Smooth muscle cell (in vitro differentiated cells): Measurements from ENCODE around the gene MYL7. TPM values are rescaled to one million over a fixed set of nuclear protein-coding genes. Genes with fewer than 3 reads are reported as not detected.

ENCODE experiments used
- DNase-seq: peaks from one replicate; lab custom pipeline; 2025; ENCODE audit not compliant: unreplicated experiment; lab: John Stamatoyannopoulos, UW
- H2AFZ ChIP-seq: fragments of 200-600 bp; sonication (generic); 2 replicates; pipeline ENCODE4 v1.6.0; 2016; ENCODE audit warnings: antibody characterized with exemption, low read depth, mild to moderate bottlenecking
- H3F3A ChIP-seq: fragments of 200-600 bp; sonication (generic); 2 replicates; pipeline ENCODE4 v1.6.0; 2017; ENCODE audit warnings: antibody characterized with exemption, low read depth
- H3K27ac ChIP-seq: fragments of 200-600 bp; sonication (generic); 2 replicates; pipeline ENCODE4 v1.5.1; 2016; ENCODE audit warnings: low read depth, mild to moderate bottlenecking
- H3K27me3 ChIP-seq: fragments of 200-600 bp; sonication (generic); 2 replicates; pipeline ENCODE4 v1.6.1; 2016; ENCODE audit warnings: low read depth, mild to moderate bottlenecking
- H3K36me3 ChIP-seq: fragments of 200-600 bp; sonication (generic); 2 replicates; pipeline ENCODE4 v1.5.1; 2016; ENCODE audit warnings: low read depth
- H3K4me1 ChIP-seq: fragments of 200-600 bp; sonication (generic); 2 replicates; pipeline ENCODE4 v1.5.1; 2016; ENCODE audit warnings: low read depth
- H3K4me2 ChIP-seq: fragments of 200-600 bp; sonication (generic); 2 replicates; pipeline ENCODE4 v1.6.0; 2016; ENCODE audit warnings: mild to moderate bottlenecking
- H3K4me3 ChIP-seq: fragments of 200-600 bp; sonication (generic); 2 replicates; pipeline ENCODE4 v1.5.1; 2016; ENCODE audit warnings: mild to moderate bottlenecking
- H3K79me2 ChIP-seq: fragments of 200-600 bp; sonication (generic); 2 replicates; pipeline ENCODE4 v1.6.0; 2016; ENCODE audit warnings: low read depth, mild to moderate bottlenecking
- H3K9ac ChIP-seq: fragments of 200-600 bp; sonication (generic); 2 replicates; pipeline ENCODE4 v1.6.0; 2016; ENCODE audit warnings: low read depth
- H3K9me3 ChIP-seq: fragments of 200-600 bp; sonication (generic); replicated peaks from 2 replicates; pipeline ENCODE4 v1.5.1; 2016; ENCODE audit warnings: low read depth
- H4K20me1 ChIP-seq: fragments of 200-600 bp; sonication (generic); 2 replicates; pipeline ENCODE4 v1.6.0; 2016; ENCODE audit warnings: low read depth
- CTCF ChIP-seq: fragments of 200-600 bp; sonication (generic); IDR thresholded peaks from 2 replicates; pipeline ENCODE4 v1.5.1; 2017; ENCODE audit warnings: borderline replicate concordance, mild to moderate bottlenecking, antibody characterized with exemption; ENCODE audit not compliant: insufficient read depth, poor library complexity, severe bottlenecking
- WGBS: methylation state at CpG from one replicate; pipeline ENCODE4 v1.1.7; 2016; ENCODE audit warnings: low lambda C conversion rate; 5-methylcytosine and 5-hydroxymethylcytosine counted together
- polyA plus RNA-seq: library from polyadenylated mRNA; unstranded; fragments of >200 nt; fragmentation: Nextera tagmentation; extraction: Ambion mirVana; gene quantifications from 2 replicates; pipeline ENCODE4 v1.2.1, GENCODE V29; 2016
- total RNA-seq: library from RNA; depleted of rRNA; stranded (reverse); fragments of >200 nt; gene quantifications from 2 replicates; pipeline ENCODE4 v1.2.3, GENCODE V29; 2014

The MYL7 gene
- total and polyA plus RNA-seq, 2 experiments from 2014 or later: 35.8 to 95.1 TPM

GRCh38 chr7:44109991-44110390 is 31.1 kb downstream of the MYL7 start:
- Histone ChIP-seq H3K27me3 (no peaks in the 10 kb centered on the region), H3K27ac (no peak overlapping the region), H2AFZ (no peak overlapping the region), H3K9ac (no peak overlapping the region), H4K20me1 (peaks cover 18% of the 10 kb centered on the region), H3K79me2 (peaks cover 18% of the 10 kb centered on the region), H3K4me2 (no peak overlapping the region), H3K9me3 (no peaks in the 10 kb centered on the region), H3F3A (no peaks in the 10 kb centered on the region), H3K36me3 (no peaks in the 10 kb centered on the region), H3K4me1 (no peaks in the 10 kb centered on the region), H3K4me3 (no peak overlapping the region)
- TF ChIP-seq CTCF: no peak
- 96% methylated on average over 18 of the region's 18 CpGs for WGBS
- DNase-seq: no peak

GRCh38 chr7:44108768-44109750 is 32.1 kb downstream of the MYL7 start:
- H3K36me3 ChIP-seq: no peaks in the 10 kb centered on the region
- WGBS: 91% methylated on average over 21 of the region's 21 CpGs

GRCh38 chr7:44107961-44108767 is 33.0 kb downstream of the MYL7 start:
- TF ChIP-seq CTCF: no peak
- Histone ChIP-seq H3K9ac (no peak overlapping the region), H3K27ac (no peak overlapping the region), H3K4me2 (no peak overlapping the region), H3K9me3 (no peaks in the 10 kb centered on the region), H4K20me1 (peaks cover 18% of the 10 kb centered on the region), H3K4me1 (no peaks in the 10 kb centered on the region), H3K27me3 (no peaks in the 10 kb centered on the region), H3F3A (peaks cover 4% of the 10 kb centered on the region), H2AFZ (no peak overlapping the region), H3K36me3 (no peaks in the 10 kb centered on the region), H3K79me2 (peaks cover 23% of the 10 kb centered on the region), H3K4me3 (no peak overlapping the region)
- DNase-seq: no peak
- WGBS: 97% methylated on average over 15 of the region's 21 CpGs

More at GRCh38 chr7:44108768-44109750, 32.1 kb downstream of the MYL7 start:
- Histone ChIP-seq H4K20me1 (peaks cover 18% of the 10 kb centered on the region), H3K4me3 (no peak overlapping the region), H3K79me2 (peaks cover 23% of the 10 kb centered on the region), H3K9me3 (no peaks in the 10 kb centered on the region), H3K9ac (no peak overlapping the region), H3K4me1 (no peaks in the 10 kb centered on the region), H3K27me3 (no peaks in the 10 kb centered on the region), H2AFZ (no peak overlapping the region), H3K4me2 (no peak overlapping the region), H3K27ac (no peak overlapping the region), H3F3A (no peaks in the 10 kb centered on the region)
- DNase-seq: no peak
- TF ChIP-seq CTCF: no peak
